Neural cell (in vitro differentiated cells): ENCODE data around the gene PRG2.

Source experiments
- EP300 ChIP-seq: fragments of 450-650 bp; conservative IDR thresholded peaks from 2 replicates; pipeline ENCODE4 v1.6.1; 2014; ENCODE audit warnings: antibody characterized with exemption, mild to moderate bottlenecking, moderate library complexity; ENCODE audit not compliant: poor library complexity, severe bottlenecking
- EZH2 ChIP-seq: fragments of 200-600, 300-800 bp; shearing (Covaris generic), sonication (generic); IDR thresholded peaks from 2 replicates; pipeline ENCODE4 v1.6.1; 2014; ENCODE audit warnings: antibody characterized with exemption, low read length, borderline replicate concordance, mild to moderate bottlenecking; ENCODE audit not compliant: insufficient read depth, poor library complexity, severe bottlenecking
- MXI1 ChIP-seq: fragments of 450-650 bp; conservative IDR thresholded peaks from 2 replicates; pipeline ENCODE4 v1.6.1; 2014; ENCODE audit warnings: antibody characterized with exemption, mild to moderate bottlenecking; ENCODE audit not compliant: poor library complexity, severe bottlenecking
- POLR2AphosphoS5 ChIP-seq: IDR thresholded peaks from 2 replicates; pipeline ENCODE4 v1.6.1; 2012
- RAD21 ChIP-seq: fragments of 450-650 bp; conservative IDR thresholded peaks from 2 replicates; pipeline ENCODE4 v1.6.1; 2014; ENCODE audit warnings: antibody characterized with exemption, mild to moderate bottlenecking, moderate library complexity
- SMC3 ChIP-seq: fragments of 450-650 bp; conservative IDR thresholded peaks from 2 replicates; pipeline ENCODE4 v1.6.1; 2014; ENCODE audit warnings: antibody characterized with exemption, mild to moderate bottlenecking, moderate library complexity; ENCODE audit not compliant: poor library complexity
- TAF1 ChIP-seq: IDR thresholded peaks from 2 replicates; pipeline ENCODE4 v1.6.1; 2012; ENCODE audit warnings: low read depth
- TF ChIP-seq, protein P1 (sequence below): fragments of 450-650 bp; IDR thresholded peaks from 2 replicates; pipeline ENCODE4 v1.5.1; 2014; ENCODE audit warnings: antibody characterized with exemption, mild to moderate bottlenecking, moderate library complexity; ENCODE audit not compliant: poor library complexity, severe bottlenecking

DNA sequence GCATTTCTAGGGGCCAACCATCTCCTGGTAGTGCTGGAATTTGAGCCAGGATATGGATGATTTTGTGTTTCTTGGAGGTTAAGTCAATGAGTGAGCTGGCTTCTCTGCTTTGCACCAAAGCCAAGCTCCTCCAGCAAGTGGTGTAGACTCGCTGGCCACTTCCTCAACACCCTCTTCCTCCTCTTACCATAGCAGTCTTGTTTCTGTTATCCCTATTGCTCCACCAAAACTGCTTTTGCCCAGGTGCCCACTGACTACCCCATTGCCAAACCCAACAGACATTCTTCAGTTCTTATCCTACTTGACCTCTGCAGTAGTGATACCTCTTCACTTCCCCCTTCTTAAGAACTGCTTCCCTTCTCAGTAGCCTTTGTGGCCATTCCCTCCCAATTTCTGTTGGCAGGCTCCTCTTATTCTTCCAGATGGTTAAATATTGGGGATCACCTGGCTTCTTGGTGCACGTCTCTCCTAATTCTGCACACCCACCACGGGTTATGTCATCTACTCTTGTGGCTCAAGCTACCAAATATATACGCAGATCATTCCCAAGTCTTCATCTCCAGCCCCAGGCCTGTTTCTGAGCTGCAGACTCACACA lies 7.0 kb upstream of the PRG2 start:
- TF ChIP-seq, protein P1, sequence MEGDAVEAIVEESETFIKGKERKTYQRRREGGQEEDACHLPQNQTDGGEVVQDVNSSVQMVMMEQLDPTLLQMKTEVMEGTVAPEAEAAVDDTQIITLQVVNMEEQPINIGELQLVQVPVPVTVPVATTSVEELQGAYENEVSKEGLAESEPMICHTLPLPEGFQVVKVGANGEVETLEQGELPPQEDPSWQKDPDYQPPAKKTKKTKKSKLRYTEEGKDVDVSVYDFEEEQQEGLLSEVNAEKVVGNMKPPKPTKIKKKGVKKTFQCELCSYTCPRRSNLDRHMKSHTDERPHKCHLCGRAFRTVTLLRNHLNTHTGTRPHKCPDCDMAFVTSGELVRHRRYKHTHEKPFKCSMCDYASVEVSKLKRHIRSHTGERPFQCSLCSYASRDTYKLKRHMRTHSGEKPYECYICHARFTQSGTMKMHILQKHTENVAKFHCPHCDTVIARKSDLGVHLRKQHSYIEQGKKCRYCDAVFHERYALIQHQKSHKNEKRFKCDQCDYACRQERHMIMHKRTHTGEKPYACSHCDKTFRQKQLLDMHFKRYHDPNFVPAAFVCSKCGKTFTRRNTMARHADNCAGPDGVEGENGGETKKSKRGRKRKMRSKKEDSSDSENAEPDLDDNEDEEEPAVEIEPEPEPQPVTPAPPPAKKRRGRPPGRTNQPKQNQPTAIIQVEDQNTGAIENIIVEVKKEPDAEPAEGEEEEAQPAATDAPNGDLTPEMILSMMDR, result no peak
- no peak for TF ChIP-seq EZH2
- no peak for TF ChIP-seq POLR2AphosphoS5
- TF ChIP-seq SMC3, result no peak
- no peak for TF ChIP-seq RAD21
- TF ChIP-seq MXI1, result no peak
- no peak for TF ChIP-seq EP300
- TF ChIP-seq TAF1, result no peak
